NCI-H226 (cell line): ENCODE results near the gene RASA3.
A peak's percentile ranks its signal among the peaks of the same experiment; 100 is the strongest.

Source experiments
- DNase-seq: peaks from one replicate; pipeline ENCODE4 v3.0.0-alpha.2; 2015

The RASA3 gene

DNA sequence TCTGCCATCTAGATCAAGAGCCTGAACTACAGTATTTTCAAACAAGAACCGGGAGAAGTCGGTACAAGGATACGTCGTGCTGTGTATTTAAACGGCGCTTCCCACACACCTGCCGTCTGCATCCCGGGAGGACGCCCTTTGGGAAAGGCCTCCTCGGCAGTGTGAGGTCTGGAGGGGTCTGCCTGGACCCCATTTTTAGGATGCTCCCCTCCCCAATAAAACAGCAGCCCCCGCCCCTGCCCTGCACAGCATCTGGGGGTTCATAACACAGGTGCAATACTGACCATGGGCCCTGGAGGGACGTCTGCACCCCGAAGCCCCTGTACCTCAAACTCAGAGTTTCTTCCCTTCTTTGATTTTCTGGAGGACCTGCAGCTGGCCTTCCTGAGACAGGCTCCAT, 154.4 kb downstream of the RASA3 start:
- DNase-seq: no peak

DNA sequence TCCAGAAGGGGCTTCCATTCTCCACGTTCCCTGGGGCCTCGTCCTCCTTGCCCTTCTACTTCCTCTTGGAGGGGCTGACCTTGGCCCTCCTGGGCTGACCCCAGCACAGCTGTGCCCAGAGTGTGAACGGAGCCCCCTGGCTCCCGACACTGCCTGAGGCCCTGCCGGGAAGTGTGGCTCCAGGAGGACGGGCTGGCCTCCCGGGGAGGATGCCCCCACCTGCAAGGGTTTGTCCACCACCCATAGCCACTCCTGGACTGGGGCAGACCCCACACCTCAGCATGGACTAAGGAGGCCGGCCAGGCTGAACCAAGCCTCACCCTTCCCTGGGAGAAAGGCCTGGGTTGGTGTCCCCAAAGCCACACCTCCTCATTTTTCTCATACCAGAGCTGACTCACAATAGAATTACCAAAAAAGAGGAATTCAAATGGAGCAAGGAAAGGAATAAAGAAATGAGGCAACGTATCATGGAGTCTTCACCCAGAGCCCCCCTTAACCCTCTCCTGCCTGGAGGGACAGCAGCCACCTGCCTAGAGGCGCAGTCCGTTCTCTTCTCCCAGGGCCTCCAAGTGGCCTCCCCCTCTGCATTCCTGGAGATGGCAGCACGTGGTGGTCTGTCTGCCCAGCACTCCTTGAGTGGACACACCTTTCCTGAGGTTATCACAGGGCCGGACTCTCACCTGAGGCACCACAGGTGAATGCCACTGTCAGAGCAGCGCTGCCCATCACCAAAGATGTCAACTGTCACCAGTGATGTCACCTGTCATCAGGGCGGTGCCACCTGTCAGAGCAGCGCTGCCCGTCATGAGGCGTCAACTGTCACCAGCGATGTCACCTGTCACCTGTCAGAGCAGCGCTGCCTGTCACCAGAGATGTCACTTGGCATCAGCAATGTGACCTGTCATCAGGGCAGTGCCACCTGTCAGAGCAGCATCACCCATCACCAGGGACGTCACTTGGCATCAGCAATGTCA, 155.4 kb downstream of the RASA3 start:
- DNase-seq: peak; percentile 83

DNA sequence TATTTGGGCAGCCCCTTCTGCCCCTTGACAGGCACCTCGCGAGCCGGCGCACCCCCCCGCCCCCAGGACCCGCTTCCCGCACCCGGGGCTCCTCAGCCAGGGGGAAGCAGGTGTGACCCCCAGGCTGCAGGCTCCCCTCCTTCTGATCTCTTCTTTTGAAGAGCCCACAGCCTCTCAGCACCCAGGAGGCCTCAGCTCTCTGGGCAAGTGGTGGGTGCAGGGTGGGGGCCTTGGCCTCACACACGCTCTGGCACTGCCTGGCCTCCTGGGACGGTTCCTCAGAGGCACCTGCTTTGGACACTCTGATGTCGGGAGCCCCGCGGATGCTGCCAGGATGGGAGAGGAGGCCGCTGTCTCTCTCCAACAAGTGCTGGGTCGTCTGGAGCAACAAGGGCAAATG, 157.0 kb downstream of the RASA3 start:
- no peak for DNase-seq

DNA sequence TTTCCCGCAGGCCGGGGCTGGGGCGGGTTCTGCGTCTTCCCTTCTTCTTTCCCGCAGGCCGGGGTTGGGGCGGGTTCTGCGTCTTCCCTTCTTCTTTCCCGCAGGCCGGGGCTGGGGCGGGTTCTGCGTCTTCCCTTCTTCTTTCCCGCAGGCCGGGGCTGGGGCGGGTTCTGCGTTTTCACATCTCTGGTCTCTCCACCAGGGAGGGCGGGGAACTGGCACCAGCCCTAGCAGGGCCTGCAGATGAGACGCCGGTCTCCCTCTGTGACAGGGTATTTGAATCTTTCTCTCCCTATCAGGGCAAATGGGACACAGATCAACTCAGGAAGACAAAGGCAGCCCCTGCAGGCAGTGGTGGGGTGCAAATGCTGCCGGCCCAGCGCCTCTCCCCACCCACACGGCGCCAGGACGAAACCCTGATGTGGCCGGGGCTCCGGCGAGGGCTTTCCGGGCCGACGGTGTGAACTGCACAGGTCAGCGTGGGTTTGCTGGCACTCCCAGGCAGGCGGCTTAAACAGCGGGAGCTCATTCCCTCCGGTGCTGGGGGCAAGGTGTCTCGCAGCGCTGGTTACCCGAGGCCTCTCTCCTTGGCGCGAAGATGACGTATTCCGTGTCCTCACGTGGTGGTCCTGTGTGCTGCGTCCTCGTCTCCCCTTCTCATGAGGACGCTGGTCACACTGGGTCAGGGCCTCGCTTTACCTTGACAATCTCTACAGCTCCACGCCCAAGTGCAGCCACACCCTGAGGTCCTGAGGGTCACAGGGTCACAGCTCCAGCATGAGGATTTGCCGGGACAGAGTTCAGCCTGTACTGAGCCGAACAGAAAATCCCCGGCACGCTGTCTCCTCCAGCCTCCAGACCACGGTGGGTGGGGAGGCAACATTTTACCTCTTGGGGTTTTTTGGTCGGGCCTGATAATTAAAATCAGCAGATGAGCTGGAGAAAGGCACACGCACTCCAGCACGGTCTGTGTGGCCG, 157.8 kb downstream of the RASA3 start:
- no peak for DNase-seq

DNA sequence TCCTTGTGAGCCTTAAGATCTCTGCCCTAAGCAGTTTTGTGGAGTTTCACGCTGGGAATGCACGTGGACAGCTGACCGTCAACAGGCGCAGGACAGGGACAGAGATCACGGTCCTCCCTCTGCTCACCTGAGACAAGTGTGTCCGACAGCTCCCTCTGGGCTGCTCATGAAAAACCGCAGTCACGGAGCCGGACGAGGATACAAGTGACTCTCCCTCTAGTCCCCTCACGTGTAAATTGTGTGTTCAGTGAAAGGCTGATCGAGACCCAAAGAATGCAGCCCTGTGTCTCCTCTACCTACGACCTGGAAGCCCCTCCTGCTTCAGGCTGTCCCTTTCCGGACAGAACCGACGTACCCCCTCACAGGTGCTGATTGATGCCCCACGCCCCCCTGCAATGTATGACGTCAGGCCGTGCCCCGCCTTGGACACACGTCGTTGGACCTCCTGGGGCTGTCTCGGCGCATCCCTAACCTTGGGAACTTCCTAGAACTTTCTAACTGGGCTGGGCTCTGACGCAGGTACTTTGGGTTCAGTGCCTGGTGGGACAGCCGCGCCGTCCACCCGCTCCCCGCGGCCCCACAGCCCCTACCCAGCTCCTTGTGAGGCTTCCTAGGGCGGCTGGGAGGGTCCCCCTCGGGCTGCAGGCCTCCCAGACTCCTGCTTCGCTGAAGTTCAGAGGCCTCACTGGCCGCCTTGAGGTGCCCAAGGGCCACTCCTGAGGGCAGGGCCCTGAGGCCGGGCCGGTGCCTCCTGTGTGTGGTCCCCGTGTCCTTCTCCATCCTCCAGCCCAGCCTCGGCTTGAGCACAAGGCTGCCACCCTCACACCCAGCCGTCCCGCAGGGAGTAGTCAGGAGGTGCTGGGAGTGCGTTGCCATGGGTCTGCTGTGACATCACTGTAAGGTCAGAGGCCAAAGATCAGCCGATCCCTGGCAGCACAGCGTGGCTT, 158.9 kb downstream of the RASA3 start, which contains the start of gene C13orf46:
Gene C13orf46, minus strand, starts transcription at position 859 of the 947 bp plus-strand sequence. Its CDS starts 79 bp downstream, at position 780.
- no peak for DNase-seq

DNA sequence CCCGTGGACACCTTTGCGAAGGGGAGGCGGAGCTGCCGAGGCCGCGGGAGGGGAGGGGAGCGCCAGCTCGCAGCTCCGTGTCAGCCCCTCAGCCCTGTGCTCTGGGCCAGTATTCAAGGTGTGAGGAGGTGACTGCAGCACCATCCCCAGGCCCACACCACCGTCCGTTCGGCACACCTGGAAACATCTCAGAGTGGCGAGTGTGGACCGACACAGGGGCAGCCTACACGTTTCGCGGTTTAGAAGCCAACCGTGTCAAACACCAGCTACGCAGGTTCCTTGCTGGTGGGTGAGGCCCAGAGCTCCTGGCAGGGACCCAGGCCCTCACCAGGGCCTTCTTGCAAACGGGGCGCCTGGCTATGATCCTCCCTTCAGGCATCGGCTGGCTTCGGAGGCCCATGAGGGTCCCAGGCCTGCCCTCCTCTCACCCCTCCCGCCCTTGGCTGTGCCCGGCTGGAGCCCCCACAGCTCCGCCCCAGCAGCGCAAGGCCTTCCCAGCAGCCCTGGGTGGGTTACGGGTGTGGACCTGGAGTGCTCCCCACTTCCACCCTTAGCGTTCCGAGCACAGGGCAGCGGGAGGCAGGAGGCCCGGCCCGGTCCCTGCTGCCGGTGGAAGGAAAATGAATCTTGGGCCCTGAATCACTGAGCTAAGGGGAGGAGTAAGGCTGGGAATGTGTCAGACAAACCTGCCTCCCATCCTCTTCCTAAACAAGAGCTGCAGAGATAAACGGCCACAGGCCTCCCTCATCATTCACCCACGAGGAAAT, 159.8 kb downstream of the RASA3 start:
- no peak for DNase-seq

DNA sequence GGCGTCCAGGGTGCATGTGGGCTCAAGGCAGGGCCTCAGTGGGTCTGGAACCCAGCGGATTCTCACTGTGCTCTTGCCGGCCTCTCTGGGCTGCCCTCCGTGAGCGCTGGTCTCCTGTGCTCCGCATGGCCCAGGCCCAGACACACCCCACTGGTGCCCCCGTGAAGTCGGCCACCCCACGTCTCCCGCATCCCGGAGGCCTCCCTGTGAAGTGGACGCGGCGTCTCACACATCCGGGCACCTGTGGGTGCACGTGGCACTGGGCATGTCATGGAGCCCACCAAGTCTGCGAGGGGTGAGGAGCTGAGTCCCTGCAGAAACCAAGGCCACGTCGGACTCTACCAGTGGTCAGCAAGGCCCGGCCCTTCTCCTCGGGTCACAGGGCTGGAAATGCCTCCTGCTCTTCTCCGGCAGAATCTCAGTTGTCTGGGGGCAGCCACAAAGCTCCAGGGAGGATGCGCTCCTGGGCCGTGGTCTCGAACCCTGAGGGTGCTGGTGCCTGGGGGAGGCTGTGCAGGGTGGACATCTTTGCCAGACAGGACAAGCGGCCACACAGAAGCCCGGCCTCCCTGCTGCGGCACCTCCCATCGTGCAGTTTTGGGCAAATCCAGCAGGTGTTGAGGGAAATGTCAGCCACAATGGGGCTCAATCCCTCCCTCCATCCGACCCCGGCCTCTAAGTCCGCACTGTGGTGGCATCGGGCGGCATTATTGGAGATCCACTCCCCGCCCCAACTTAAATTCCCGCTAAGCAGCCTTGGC, 160.8 kb downstream of the RASA3 start:
- DNase-seq: no peak

DNA sequence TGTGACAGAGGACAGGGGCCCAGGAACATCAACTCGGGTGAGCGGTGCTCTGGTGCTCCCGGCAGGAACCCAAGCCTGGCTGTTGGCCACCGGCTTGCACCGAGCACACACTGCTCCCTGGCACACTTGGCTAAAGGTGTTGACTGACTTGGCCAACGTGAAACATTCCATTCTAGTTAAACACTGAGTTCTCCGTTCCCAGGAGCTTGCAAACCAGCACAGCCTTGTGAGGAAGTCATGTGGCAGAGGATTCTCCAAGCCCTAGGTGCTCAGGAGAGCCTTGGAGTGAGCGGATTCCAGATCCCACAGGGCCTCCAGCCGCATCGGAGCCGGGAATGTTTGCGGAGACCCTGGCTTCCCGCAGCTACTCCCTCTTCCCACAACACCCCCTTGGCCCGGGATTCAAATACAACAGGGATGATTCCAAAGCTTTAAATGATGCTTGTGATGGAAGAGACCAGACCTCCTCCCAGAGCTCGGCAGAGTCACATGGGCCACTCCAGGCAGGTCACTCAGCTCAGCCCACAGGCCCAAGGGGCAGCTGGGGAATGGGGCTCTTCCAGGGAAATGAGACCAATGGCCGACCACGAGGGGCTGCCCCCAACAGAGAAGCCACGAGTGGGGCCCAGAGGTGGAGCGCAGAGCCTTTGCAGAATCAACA, 161.5 kb downstream of the RASA3 start:
- DNase-seq: peak; percentile 95

DNA sequence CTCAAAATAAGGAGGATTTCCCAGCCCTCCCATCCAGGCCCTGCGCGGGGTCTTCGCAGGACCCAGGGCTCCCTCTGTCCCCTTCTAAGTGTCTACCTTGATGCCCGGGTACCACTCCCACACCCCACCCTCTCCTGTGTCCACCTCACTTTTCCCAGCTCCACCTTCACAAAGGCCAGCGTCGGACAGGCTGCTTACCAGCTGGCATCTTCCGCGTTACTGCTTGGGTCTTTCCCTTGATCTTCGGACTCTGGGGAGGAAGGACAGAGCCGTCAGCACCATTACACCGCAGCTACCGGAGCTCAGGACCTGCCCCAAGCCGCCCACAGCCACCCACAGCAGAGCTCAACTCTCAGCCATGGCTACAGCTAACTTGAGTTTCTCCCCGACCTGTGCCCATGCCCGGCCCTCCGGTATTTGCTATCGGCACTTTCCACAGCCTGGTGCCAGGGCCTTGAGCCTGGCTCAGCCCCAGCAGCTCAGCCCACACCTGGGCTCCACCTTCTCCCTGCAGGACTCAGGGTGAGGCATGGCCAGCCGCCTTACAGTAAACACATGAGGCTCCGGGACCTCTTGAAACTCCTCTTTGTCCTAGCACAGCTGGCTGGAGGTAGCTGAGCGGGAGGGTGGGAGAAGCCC, 162.3 kb downstream of the RASA3 start:
- no peak for DNase-seq

DNA sequence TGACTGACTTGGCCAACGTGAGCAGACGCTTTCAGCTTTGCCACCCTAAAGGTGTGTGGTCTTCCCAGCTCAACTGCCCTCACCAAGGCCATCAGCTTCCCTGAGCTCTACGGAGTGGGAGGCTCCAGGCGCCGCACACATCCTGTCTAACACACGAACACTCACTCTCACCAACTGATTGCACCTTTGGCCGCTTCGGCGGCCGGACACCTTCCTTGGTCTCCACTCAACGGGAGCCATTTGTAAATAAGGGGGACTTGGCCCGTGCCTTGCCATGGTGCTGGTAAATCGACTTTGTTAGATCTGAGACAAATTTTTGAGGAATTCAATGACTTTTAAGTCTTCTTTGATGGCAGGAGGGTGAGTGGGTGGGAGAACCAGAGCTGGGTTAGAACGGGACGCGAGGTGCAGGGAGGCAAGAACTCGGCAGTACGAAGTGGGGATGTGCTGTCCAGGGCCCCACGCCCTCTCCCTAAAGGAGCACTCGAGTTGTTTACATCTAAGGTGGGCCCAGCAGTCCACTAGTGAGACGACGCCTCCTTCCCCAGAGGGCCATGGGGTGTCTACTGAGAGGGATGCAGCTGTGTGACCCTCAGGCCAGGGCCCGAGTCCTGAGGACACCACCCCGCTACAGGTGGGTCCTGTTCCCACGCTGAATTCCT, 163.0 kb downstream of the RASA3 start:
- DNase-seq: no peak

DNA sequence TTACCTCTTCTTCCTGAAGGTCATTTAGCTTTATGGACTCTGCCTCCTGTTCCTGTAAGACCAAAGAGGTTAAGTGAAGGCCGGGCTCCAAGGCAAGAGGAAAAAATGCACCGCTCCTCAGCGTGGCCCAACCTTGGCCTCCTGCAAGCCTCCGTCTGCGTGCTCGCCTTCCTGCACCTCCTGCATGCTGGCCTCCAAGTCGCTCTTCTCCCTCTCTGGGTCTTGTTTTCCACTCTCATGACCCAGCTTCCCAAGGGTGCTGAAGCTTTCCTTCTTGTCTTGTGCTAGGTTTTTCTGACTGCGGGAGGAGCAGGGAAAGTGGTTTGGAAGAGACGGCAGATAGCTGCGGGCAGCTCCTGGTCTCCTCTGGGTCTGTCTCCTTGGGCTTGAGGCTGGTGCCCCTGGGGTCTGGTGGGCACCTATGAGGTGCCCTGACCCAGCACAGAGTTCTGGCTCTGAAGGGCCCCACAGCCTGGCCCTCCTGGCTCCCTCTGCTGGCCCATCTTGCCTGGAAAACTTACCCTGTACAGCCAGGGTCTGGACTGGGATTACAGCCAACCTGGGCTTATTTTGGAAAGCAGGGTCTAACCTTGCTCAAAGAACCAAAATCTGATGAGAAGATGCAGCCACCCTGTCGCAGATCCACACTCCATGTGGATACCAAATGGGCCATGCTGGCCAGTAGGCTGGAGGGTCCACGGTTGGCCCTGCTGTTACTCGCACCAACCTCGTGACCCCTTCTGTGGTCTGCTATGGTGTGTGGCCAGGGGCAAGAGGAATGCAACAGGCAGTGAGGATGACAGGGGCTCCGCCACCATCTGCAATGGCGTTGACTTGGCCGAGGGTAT, 163.7 kb downstream of the RASA3 start:
- DNase-seq: no peak

DNA sequence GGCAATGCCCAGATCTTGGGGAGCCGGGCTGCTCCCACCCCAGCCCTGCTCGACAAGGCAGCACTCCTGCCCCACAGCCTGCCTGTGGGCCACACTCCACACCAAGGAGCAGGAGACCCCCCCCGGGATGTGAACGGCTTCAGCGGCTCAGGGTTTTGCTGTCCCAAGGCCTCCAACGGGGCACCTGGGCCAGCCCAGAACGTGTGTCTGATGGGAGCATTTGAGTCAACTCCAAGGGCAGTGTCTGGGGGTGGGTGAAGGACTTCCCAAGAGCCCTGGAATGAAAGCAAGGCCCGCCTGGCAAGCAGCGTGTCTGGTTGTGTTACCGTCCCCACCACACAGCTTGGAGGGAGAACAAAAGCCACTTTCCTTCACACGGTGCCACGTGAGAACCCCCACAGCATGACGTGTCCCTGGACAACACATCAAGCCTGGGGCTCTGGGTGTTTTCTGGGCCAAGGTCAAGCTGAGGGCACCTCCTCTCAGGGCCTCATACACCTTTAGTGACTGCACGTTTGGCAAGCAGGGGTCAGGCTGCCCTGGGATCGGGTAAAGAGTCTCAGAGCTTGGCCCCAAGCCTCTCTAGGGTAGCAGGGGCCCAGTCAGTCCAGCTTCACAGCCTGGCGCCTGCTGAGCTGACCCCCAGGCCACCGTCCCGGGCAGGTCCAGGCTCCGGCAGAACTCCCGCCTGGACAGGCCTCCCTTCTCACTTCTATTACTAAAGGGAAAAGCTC, 164.5 kb downstream of the RASA3 start:
- DNase-seq: no peak

DNA sequence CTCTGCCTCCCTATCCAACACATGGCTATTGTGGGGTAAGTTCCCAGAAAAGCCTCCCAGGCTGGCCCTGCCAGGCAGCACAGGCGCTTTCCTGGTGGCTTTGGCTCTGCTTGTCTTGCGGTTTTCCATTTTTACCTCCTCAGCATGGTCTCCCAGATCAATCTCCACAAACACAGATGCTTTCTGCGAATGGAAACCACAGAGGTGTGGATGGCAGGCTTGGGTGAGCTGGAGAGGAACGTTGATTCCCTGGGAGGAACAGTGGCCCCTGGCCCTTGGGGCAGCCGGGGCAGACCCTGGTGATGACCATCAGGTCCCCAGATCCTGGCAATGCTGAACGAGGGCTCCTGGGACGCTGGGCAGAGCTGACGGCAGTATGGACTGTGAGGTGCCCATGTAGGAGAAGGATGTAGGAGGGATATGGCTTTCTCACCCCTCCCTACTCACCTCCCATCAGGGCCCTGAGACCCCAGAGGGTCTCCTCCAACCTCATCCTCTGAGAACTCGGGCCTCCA, 165.2 kb downstream of the RASA3 start:
- DNase-seq: no peak

DNA sequence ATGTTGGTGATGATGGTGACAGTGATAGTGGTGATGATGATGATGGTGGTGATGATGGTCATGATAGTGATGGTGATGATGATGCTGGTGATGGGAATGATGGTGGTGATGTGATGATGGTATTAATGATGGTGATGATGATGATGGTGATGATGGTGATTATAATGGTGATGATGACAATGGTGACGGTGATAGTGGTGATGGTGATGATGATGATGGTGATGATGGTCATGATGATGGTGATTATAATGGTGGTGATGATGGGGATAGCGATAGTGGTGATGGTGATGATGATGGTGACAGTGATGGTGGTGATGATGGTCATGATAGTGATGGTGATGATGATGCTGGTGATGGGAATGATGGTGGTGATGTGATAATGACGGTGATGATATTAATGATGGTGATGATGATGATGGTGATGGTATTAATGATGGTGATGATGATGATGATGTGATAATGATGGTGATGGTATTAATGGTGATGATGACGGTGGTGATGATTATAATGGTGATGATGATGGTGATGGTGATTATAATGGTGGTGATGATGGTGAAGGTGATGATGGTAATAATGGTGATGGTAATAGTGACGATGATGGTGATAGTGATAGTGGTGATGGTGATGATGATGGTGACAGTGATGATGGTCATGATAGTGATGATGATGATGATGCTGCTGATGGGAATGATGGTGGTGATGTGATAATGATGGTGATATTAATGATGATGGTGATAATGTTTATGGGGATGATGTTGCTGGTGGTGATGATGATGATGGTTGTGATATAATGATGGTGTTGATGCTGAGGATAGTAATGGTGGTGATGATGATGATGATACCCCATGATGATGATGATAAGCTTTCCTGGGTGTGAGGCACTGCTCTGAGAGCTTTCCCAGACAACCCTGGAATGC, 166.2 kb downstream of the RASA3 start:
- no peak for DNase-seq

DNA sequence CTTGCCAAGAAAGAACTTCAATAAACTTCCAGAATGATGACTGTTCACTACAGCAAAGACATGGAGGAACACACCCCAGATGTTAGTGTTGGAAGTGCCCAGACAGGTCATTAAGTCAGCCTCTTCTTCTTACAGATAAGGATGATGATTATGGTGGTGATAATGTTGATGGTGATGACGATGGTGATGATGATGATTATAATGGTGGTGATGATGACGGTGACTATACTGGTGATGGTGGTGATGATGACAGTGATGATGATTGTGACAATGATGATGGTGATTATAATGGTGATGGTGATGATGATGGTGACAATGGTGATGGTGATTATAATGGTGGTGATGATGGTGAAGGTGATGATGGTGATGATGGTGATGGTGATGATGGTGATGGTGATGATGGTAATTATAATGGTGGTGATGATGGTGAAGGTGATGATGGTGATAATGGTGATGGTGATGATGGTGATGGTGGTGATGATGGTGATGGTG, 167.0 kb downstream of the RASA3 start:
- no peak for DNase-seq
